DMS53 (cell line): Measurements from ENCODE around the gene ING2.
"Not testable (repeated sequence)": the region's sequence is repeated elsewhere in the genome, so short reads cannot be mapped to it uniquely, and the experiment has no call there.

Experiments used
- DNase-seq: peaks from one replicate; lab custom pipeline; 2025; lab: John Stamatoyannopoulos, UW

The ING2 gene

DNA sequence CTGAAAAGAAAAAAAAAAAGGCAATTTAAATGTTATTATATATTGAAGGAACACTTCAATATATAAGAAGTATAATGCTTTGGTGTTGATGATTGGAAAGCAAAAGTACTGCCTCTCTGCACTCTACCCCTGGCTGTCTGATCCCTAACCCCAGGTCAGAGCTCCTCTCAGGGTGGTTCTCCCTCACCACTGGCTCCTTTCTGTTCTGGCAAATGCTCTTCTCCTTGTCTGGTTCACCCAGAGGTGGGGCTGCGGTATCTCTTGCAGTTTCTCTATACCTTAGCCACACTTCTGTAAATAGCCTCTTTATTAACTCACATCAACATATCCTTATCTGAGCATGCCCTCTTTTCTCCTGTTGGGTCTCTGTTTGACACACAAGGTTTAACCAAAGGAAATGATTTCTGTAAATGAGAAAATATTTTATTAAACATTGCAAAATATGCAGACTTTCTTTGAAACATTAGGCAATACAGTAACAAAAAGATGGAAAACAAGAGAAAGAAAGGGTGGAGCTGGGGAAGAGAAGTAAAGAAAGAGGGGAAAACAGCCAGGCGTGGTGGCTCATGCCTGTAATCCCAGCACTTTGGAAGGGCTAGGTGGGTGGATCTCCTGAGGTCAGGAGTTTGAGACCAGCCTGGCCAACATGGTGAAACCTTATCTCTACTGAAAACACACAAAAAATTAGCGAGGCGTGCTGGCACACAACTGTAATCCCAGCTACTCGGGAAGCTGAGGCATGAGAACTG, 45.7 kb downstream of the ING2 start:
- DNase-seq, result no peak

DNA sequence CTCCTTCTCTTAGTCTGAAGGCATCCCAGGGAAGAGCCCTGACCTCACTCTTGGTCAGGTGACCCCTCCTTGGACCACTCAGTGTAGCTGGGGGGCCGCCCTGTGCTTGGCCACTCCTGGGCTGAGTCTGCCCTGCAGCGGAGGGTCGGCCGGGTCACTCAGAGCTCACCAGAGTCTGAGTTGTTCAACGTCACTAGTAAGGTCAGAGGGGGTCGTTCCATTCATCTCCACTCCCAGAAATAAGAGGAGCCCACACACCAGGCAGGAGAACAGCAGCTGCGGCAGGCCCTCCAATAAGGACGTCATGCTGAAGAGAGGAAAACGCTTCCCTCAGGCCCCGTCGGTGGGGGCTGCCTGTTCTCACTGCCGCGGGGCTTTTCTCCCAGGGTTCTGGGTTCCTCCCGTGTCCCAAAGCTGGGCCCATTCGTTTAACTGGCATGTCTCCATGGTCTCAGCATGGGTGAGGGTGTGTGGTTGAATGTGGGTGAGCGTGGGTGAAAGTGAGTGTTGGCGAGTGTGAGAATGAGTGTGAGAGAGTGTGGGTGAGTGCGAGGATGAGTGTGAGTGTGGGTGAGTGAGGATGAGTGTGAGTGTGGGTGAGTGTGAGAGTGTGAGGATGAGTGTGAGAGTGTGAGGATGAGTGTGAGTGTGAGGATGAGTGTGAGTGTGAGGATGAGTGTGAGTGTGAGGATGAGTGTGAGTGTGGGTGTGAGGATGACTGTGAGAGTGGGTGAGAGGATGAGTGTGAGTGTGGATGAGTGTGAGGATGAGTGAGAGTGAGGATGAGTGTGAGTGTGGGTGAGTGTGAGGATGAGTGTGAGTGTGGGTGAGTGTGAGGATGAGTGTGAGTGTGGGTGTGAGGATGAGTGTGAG, 47.7 kb downstream of the ING2 start:
- DNase-seq, result no peak

DNA sequence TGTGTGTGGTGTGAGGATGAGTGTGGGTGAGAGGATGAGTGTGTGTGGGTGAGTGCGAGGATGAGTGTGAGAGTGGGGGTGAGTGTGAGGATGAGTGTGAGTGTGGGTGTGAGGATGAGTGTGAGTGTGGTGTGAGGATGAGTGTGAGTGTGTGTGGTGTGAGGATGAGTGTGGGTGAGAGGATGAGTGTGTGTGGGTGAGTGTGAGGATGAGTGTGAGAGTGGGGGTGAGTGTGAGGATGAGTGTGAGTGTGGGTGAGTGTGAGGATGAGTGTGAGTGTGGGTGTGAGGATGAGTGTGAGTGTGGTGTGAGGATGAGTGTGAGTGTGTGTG, 48.3 kb downstream of the ING2 start:
- not testable (repeated sequence) for DNase-seq

DNA sequence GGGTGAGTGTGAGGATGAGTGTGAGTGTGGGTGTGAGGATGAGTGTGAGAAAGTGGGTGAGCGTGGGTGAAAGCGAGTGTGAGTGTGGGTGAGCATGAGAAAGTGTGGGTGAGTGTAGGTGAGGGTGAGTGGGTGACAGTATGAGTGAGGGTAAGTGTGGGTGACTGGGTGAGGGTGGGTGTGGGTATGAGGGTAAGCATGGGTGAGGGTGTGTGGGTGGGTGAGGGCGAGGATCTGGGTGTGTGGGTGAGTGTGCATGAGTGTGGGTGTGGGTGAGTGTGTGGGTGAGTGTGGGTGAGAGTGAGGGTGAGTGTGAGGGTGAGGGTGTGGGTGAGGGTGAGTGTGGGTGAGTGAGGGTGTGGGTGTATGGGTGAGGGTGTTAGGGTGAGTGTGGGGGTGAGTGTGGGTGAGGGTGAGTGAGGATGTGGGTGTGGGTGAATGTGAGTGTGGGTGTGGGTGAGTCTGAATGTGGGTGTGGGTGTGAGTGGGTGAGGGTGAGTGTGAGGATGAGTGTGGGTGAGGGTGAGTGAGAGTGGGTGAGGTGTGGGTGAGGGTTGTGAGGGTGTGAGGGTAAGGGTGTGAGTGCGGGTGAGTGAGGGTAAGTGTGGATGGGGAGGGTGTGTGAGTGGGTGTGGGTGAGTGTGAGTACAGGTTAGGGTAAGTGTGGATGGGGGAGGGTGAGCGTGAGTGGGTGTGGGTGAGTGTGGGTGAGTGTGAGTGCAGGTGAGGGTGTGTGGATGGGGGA, 48.9 kb downstream of the ING2 start:
- DNase-seq, result no peak

DNA sequence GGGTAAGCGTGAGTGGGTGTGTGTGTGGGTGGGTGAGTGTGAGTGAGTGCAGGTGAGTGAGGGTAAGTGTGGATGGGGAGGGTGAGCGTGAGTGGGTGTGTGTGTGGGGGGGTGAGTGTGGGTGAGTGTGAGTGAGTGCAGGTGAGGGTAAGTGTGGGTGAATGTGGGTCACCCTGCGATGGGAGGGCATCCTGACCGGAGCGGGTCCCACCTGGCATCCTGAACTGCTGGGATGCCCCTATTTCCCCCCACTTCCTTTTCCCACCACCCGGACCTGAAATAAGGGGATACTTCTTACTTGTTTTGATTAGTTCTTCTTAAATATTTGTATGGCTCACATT, 49.5 kb downstream of the ING2 start:
- DNase-seq, result no peak

DNA sequence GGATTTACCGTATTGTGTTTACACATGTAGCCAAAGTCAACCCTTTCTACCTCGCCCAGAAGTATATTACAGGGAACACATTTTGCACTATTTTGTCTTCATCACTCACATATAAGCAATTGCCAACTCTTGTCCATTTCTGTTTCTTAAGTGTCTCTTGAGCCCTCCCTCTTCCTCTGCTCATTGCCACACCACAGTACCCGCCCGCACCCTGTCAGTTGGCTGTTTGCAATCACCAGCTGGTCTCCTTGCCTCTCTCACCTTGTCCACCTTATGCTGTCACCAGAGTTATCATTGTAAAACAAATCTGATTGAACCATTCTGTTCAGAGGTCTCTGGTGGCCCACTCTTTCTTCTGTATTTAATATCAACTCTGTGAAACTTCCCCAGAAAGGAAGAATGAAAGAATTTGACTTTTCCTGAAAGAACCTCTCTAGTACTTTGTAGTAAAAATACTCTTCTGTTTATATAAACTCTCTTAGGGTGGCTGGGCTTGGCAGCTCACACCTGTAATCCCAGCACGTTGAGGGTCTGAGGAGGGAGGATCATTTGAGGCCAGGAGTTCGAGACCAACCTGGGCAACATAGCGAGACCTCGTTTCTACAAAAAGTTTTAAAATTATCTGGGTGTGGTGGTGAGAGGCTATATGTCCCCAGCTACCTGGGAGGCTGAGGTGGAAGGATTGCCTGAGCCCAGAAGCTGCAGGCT, 50.2 kb downstream of the ING2 start:
- no peak for DNase-seq

DNA sequence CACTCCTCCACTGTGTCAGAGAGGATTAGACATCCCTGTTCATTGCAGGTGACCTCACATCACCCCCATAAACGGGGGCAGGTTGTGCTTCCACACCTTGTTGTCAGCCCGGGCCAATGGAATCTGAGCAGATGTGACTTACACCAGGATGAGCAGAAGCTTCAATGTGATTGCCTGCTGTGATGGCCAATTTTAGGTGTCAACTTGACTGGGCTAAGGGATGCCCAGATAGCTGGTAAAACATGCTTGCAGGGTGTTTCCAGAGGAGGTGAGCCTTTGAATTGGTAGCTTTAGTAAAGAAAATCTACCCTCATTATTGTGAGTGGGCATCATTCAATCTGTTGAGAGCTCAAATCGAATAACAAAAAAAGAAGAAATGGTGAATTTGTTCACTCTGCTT, 52.1 kb downstream of the ING2 start:
- DNase-seq, result no peak

DNA sequence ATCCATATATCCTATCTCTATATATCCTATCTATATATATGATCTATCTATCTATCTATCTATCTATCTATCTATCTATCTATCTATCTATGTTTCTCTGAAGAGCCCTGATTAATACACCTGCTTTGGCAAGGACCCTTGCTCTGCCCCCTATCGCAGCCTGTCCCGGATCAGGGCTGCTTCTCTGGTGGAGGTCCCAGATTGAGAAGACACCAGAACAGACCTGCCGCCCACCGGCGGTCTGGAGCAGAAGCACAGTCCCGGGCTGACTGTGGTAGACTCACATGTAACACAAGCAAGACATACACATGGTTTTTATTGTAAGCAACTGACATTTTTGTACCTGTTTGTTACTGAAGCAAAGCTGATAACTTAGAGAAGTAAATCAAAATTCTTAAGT, 52.8 kb downstream of the ING2 start:
- DNase-seq, result no peak

DNA sequence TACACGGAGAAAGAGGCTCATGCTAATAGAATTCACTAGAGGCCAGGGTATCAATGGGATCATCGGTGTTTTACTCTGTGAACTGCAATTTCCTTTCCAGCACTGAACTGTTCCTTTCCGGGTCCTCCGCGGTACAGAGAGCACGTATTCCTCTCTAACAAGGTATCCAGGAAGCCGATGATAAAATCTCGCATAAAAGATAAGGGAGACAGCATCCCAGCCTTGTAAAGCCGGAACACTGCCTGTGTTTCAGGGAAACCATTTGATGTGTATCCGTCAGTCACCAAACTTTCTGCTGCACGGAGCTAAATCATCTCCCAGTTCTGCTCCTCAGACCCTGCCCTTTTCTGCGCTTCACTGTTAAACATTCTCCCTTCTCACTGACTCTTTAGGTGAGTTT, 54.0 kb downstream of the ING2 start:
- DNase-seq, result no peak

DNA sequence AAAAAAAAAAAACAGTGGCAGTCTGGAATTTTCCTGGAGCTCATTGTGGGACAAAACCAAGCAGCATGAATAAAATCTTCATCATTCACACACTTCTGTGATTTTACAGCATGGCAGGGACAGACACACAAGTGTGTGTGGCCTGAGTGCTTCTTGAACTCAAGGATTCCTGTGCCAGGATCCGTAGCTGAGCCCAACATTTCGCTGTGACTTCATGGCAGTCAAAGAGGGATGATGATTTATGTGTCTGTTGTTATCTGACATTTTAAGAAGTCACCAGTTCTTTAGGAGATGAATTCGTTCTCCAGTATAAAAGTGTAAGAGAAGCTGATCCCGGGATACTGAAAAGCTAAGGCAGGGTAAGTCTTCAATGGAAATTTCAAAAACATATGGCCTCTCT, 57.0 kb downstream of the ING2 start:
- no peak for DNase-seq
